HG03378 (cell line): ENCODE data around the gene BBLN.
"Not testable (repeated sequence)": the region's sequence is repeated elsewhere in the genome, so short reads cannot be mapped to it uniquely, and the experiment has no call there.

ENCODE experiments used
- ATAC-seq: cut with Tn5 transposase; IDR thresholded peaks from one replicate; pipeline ENCODE4 v1.9.1; 2021; ENCODE audit warnings: mild to moderate bottlenecking, moderate library complexity; ENCODE audit not compliant: unreplicated experiment

BBLN gene

DNA sequence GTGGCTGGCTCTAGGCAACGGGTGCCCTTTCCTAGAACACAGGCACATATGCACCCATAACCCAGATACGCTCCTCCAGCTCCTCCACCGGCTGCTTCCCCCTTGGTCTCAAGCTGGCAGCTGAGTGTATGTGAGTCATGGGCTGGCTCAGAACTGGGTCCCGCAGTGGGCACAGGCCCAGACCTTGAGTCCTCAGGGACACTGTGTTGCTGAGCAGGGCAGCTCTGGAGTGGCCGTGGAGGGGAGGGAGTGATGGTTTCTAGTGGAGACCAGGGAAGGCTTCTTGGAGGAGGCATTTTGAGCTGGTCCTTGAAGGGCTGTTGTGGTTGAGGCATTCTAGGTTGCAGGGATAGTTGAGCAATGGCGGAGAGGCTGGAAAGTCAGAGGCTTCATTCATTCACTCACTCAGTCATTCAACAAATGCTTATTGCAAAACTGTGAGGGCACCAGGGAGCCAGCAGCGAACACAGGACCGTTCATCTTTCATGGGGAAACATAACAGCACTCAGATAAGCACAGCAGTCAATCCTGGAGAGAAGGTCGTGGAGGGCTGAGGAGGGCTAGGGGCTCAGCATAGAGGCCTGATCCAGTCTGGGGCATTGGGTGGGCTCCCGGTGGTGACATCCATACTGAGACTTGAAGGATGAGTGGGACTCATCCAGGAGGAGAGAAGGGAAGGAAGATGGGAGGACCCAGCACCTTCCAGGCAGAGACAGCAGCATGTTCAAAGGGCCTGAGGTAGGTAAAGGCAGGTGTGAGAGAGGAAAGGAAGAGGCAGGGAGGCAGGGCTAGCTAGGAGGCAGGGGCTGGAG lies 2.4 kb downstream of the BBLN start:
- ATAC-seq: no peak

DNA sequence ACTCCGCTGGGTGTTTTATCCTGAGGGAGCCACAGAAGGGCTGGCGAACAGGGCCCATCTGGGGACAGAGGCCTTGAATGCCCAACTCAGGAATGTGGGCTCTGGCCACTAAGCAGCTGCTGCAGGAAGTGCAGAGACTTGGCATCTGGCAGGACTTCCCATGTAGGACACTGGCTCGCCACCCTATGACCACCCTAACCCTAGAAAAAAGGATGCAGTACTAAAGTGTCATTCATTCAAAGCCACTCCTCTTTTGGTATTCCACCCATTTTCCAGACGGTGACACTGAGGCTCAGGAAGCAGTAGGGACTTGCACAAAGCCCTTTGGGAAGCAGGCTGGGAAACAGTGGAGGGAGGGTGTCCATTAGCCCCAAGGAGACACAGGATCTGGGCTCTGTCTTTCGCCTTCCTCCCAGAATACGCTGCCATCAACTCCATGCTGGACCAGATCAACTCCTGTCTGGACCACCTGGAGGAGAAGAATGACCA lies 3.0 kb downstream of the BBLN start:
- ATAC-seq: no peak

DNA sequence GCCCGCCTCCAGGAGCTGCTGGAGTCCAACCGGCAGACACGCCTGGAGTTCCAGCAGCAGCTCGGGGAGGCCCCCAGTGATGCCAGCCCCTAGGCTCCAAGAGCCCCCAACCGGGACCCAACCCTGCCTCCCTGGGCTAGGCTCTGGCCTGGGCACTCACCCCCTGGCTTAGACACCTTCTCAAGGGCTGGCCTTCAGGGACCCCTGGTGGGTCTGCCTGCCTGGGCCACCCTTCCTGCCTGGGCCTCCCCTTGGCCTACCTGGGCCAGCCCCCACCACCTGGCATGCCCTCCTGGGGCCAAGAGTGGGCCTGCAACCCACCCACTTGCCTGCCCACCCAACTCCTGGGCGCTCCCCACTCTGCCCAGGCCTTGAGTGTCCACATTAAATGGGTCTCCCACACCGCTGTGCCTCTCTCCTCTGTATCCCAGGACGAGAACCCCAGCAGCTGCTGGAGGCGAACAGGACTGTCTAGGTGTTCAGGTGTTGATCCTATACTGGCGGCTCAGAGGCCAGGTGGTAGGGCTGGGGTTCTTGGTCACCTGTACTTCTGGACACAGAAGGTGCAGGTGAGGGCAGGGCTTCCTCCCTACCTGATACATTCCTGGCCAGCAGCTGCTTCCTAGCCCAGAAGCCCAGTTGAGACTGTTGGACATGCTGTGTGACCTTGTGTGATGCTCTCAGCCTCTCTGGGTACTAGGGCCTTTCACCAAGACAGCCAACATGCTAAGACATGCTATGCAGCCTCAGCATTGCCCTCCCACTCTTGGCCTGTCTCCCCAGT lies 3.6 kb downstream of the BBLN start:
- ATAC-seq: no peak

DNA sequence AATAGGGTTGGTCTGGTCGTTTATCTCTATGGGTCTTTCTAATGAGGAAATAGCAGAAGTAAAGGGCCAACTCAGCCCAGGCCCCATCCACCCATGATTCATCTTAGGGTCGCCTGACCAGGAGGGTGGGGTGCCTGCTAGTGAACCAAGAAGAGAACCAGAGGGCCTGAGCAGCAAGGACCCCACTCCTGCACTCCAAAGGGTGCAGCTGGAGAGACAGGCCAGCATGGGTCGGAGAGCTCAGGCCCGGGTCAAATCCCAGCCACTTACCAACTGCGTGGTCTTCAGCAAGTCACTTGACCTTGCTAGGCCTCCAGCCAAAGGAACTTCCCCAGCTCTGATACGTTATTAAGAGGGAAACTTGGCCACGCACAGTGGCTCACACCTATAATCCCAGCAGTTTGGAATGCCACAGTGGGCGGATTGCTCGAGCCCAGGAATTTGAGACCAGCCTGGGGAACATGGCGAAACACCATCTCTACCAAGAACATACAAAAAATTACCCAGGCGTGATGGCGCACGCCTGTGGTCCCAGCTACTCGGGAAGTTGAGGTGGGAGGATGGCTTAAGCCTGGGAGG lies 4.3 kb downstream of the BBLN start:
- ATAC-seq: no peak

DNA sequence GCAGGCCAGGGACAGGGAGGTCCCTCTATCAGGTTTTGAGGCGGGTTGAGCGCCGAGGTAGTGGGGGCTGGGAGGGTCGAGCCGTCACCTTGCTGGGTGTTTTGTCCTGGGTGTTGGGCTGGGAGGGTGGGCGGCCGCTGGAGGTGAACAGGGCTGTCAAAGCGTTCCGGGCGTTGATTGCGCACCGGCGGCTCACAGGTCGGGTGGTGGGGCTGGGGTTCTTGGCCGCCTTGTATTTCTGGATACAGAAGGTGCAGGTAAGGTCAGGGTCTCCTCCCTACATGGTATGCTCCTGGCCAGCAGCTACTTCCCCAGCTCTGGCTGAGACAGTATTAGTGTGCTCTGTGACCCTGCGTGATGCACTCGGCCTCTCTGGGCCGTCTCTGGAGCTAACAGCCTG lies 6.1 kb downstream of the BBLN start:
- ATAC-seq: no peak

DNA sequence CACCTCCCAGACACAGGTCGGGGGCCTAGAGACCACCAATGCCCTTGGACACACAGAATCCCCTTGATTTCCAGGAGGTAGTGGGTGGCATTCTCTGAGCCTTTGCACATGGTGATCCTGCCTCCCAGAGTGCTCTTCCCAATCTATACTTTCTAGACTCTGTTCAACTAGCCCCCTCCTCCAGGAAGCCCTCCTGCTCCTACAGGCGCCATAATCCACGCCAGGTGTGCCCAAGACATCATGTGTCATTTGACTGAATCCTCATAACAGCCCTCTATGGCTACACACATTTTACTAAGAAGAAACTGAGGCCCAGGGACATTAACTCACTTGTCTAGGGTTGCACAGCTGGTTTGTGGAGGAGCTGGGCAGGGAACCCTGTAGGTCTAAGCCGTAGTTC lies 7.1 kb downstream of the BBLN start:
- ATAC-seq: no peak

DNA sequence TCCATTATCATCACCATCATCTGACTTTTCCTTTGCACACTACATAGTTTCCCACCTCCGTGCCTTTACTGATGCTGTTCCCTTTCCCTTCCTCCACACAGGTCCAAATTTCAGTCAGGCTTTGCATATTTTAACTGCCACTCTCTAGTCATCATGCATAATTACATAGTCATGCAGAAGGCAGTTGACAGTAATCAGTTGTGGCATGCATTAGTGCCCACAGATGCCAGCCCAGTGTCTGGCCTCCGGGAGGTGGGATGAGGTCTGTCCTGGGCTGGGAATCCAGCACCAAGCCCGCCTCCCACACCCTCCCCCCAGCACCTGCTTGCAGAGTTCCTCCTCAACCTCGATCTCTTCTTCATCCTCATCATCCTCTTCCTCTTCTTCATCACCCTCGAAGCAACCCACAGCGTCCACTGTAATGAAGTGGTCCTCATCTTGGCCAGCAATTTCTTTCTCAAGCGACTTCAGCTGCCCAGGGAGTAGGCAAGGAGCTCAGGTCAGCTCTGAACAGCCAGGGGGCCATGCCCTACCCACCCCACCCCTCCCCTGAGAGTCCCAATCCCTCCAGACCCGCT lies 8.8 kb downstream of the BBLN start:
- no peak for ATAC-seq

DNA sequence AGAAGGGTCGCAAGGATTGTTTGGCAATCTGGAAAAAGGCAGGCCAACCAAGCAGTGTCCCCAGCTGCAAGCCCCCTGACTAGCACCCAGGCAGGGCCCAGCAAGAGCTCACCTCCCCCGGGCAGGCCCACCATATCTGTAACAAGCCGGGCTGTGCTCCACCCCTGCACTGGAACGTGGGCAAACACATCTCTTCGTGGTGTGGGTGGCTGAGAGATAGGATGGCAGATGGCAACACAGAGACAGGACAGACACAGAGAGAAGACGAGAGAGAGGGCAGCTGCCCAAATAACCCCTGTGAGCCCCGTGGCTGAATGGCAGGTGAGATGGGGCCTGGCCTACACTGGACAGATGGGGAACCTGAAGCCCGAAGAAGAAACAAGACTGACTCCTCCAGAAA lies 9.4 kb downstream of the BBLN start:
- ATAC-seq: no peak

DNA sequence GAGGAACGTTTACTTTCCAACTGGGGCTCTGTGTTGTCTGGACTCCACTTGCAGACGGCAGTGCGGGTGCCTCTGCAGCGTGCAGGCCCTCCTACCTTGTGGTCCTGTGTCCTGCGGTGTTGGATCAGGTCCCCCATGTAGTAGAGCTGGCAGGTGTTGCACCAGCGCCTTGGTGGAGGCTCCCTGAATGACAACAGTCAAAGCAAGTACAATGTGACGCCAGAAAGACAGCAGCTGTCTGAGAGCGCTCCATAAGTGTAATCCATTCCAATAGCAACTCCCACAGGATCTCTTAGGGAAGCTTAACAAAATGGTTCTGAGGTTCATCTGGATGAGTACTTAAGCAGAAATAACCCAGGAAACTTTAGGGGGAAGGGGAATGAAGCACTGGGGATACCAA lies 9.9 kb downstream of the BBLN start:
- no peak for ATAC-seq

DNA sequence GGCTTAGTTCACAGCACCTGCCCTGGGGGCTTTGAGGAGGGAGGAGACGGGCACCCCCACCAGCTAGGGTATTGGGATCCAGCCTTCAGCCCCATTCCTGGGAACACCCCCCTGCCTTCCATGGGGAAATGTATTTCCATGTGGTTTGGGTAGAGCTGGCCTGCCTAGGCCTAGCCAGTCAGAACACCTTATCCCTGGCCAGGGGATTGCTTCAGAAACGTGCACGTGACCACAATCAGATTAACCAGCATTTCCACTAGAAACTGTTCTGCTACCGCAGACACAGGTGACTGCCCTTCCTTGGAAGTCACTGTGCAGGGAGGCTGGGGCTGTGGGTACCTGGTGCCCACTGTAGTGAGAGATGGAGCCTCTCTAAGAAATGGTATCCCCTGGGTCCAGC lies 14.0 kb downstream of the BBLN start:
- no peak for ATAC-seq

DNA sequence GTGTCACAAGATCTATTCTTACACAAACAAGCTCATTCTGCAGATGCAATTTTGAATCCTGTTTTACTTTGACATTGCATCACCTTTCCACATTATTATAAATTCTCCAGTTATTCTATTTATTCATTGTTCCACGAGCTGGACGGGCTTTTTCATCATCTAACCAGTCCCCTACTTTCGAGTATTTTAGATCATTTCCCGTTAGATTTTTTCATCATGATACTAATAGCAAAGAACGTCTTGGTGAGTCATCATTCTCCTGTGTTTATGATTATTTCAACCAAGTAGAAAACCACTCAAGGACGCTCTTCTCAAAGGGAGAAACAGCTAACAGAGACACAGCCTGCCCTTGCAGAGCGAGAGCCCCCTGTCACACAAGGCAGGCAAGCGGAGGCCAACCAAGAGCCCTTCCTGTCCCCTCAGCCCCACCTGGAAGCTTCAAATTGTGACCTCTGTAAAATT lies 15.1 kb downstream of the BBLN start:
- ATAC-seq: no peak

DNA sequence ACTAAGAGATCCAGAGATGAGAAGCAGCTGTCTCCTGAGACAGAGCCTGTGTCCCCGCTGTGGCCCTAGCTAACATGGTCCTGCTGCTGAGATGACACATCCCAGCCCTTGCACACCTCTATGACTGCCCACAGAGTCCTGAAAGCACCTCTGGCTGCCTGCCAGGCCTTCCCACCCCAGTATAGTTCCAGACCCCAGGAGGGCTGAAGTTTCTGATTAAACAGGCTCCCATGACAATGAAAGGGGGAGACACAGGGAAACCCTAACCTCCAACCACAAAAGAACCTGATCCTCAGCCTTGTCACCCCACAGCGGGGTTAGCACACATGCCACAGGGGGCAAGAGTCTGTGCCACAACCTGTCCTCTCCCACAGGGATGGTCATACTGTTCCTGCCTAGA lies 15.7 kb downstream of the BBLN start:
- ATAC-seq: no peak

DNA sequence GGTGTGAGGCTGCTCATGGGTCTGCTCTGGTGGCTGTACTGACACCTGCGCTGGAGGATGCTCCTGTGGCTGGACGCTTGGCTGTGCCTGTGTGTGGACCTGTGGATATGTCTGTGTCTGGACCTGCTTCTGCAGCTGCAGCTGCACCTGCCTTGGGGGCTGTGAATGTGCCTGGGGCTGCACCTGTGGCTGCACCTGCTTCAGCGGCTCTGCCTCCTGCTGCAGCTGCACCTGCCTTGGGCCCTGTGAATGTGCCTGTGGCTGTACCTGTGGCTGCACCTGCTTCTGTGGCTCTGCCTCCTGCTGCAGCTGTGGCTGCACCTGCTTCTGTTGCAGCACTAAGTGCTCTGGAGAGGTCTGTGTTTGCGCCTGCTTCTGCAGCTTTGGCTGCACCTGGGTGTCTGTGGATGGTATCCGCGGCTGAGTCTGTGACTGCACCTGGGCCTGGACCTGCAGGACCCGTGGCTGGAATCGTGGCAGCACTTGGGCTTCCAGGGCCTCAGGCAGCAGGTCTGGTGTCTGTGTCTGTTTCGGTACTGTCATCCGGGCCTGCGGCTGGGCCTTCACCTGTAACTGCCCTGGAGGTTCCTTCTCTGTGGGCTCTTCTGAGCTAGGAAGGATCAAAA lies 18.9 kb downstream of the BBLN start:
- ATAC-seq: no peak

DNA sequence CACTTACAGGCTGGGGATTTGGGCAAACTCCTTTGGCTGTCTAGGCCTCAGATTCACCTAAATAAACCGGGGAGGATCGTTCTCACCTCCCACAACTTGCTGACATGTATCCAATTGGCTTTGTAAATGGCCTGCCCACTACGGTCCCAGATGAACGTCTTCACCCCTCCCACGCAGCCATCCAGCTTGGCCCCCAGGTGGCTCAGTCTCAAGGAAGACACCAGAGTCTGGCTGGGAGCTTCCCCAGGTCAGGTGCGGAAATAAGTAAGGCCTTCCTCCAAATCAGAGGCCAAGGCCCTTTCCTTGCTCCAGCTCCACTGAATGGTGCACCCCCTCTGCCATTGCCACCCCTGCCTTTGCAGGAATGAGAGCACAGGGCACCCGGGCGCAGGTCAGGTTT lies 19.9 kb downstream of the BBLN start:
- no peak for ATAC-seq

DNA sequence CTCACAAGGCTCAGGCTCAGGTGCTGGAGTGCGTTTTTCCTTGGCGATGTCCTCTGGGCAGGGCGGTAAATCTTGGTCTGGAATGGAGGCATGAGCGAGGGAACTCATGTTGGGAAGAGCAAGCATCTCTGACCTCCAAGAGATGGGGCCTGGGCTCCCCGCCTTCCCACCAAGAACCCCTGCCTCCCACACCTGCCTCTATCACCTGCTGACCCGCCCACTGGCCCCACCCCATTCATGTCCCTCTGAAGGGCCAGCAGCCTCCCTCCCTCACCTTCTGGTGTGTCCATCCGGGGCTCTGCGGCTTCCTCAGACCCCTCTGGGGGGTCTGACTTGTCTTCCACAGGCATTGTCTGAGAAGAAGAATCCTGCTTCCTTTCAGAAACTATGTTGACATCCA lies 20.4 kb downstream of the BBLN start:
- ATAC-seq: no peak

DNA sequence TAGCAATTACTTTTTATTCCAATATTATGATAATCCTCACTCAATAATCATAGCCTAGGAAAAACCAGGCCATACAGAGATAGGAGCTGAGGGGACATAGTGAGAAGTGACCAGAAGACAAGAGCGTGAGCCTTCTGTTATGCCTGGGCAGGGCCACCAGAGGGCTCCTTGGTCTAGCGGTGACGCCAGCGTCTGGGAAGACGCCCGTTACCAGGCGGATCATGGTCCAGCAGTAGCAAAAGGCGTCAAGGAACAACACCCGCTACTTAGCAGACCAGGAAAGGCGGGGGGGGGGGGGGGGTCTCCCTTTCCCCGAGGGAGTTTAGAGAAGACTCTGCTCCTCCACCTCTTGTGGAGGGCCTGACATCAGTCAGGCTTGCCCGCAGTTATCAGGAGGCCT lies 21.4 kb downstream of the BBLN start:
- not testable (repeated sequence) for ATAC-seq

DNA sequence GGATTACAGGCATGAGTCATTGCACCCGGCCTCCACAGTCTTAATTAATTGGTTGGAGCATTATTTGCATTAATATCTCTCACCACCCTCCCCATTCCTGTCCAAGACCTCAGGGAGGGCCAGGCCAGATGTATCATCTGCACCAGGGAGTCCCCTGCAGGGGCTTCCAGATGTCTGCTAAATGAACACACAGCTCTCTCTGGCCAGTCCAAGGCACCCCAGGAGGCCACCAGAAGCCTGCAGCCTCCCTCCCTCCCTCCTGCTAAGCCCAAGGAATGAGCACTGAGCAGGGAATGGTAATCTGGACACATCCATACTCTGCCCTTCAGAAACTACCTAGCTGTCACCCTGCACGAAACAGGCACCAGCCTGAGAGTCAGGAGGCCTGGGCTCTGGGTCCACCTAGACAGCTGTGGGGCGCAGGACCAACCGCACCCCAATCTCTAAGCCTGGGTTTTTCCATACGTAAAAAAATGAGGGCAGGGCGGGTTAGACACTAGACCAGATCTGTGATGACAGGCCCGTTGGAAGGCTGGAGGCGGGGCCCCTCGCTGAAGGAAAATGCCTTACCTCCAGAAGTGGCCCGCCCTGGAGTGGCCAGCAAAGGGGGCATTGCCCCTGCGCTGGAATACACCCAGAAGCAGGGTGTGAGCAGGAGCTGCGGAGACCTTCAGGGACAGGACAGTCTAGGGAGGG lies 23.0 kb downstream of the BBLN start:
- no peak for ATAC-seq

DNA sequence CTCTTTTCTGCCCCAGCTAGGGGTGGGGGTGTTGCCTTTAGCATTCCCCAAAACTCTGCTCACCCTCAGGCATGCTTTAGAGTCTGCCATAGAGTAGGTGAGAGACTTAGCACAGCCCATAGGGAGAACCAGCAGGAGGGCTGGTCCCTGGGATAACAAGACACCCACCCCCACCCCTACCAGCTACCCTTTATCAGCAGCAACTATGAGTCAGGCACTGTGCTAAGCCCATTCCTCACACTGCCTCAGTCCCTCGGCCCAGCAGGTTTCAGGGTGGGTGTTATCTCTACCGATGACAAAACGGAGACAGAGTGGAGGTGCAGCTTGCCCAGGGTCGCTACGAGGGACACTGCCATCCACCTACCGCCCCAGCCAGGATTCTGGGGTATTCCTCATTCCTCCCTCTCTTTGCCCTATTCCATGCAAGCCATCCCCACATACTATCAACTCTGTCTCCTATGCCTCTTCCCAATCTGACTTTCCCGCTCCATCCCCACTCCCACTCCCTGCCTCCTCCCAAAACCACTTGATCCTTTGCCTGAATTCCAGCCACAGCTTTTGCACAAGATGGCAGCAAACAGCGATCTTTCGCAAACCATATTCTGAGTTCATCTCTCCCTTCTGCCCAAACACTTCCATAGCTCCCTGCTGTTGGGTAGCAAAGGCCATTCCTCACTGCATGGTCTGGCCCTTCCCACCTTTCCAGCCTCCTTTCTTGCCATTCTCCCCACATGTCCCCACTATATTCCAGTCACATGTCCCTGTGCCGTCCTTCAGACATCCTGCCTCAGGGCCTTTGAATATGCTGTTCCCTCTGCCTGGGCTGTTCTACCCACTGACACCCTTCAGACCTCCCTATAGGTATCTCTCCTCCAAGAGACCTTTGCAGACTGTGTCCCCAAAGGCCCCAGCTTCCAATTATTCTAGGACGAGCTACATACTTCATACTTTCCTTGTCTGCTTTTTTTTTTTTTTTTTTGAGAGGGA lies 26.2 kb downstream of the BBLN start:
- no peak for ATAC-seq

DNA sequence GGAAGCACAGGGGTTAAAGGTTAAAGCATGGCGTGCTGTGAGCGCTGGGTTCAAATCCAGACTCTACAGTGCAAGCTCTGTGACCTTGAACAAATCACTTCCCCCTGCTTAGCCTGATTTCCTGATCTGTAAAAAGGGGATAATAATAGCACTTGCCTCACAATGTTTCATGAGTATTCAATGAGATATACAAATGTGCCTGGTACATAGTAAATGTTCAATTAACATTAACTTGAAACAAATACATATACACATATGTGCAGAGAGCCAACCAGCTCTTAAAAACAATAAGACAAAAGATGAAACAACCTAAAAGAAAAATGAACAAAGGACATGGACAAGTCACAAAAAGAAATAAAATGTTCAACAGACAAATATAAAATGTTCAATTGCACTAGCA lies 27.3 kb downstream of the BBLN start:
- ATAC-seq: no peak
